H1 (cell line): Measurements from ENCODE around the gene AVP. TPM values are rescaled to one million over a fixed set of nuclear protein-coding genes. Genes with fewer than 3 reads are reported as not detected.

Experiments used
- CTCF ChIA-PET: fragments of 300-600 bp; sonication (Branson Sonifier 250); formaldehyde crosslinking; loops from one replicate; lab custom pipeline; 2021; ENCODE audit not compliant: partially characterized antibody; lab: Charles Lee
- POLR2A ChIA-PET: fragments of 300-600 bp; sonication (Branson Sonifier 250); formaldehyde crosslinking; loops from one replicate; lab custom pipeline; 2021; ENCODE audit warnings: inconsistent platforms; ENCODE audit not compliant: partially characterized antibody; lab: Charles Lee
- DNase-seq, 2 experiments: peaks; one replicate each; pipeline versions ENCODE4 v3.0.0 to v3.0.0-alpha.2; 2010 to 2022; ENCODE audit warnings: low spot score in 2 of 2, low read depth in 1 of 2, mixed read lengths in 1 of 2
- FAIRE-seq: peaks from 2 replicates; lab custom pipeline; 2011; peaks lifted over from hg19 to GRCh38; lab: Jason Lieb, UNC
- H2AFZ ChIP-seq: 2 replicates; pipeline ENCODE4 v1.8.1; 2012; ENCODE audit warnings: low read length, inconsistent platforms
- H2AK5ac ChIP-seq: 2 replicates; pipeline ENCODE4 v1.6.1; 2013; ENCODE audit warnings: low read depth, low read length
- H2BK120ac ChIP-seq: replicated peaks from 2 replicates; pipeline ENCODE3; 2013; ENCODE audit warnings: low read depth, low read length, inconsistent platforms
- H2BK12ac ChIP-seq: 2 replicates; pipeline ENCODE4 v1.6.1; 2013; ENCODE audit warnings: low read depth, low read length
- H2BK15ac ChIP-seq: 2 replicates; pipeline ENCODE4 v1.6.1; 2013; ENCODE audit warnings: low read length
- H2BK20ac ChIP-seq: 2 replicates; pipeline ENCODE4 v1.6.1; 2013; ENCODE audit warnings: low read length
- H2BK5ac ChIP-seq: 2 replicates; pipeline ENCODE4 v1.6.1; 2013; ENCODE audit warnings: low read depth, low read length
- H3K14ac ChIP-seq: 2 replicates; pipeline ENCODE4 v1.6.1; 2013; ENCODE audit warnings: inconsistent platforms; ENCODE audit not compliant: insufficient read length
- H3K18ac ChIP-seq: 2 replicates; pipeline ENCODE4 v1.6.1; 2013; ENCODE audit warnings: low read length; ENCODE audit errors: extremely low read depth
- H3K23ac ChIP-seq: 2 replicates; pipeline ENCODE4 v1.6.1; 2013; ENCODE audit warnings: inconsistent platforms; ENCODE audit not compliant: insufficient read length
- H3K23me2 ChIP-seq: 2 replicates; pipeline ENCODE4 v1.6.1; 2013; ENCODE audit warnings: low read depth, low read length
- H3K27ac ChIP-seq: 2 replicates; pipeline ENCODE4 v1.6.1; 2011; ENCODE audit warnings: low read depth, low read length, inconsistent platforms
- H3K27me3 ChIP-seq, 4 experiments: replicated peaks in 1 of 4; 1 replicate in 1 of 4; 2 replicates in 3 of 4; pipeline versions ENCODE4 v1.6.1 to v1.8.1; 2011 to 2013; ENCODE audit warnings: low read length in 3 of 4, mild to moderate bottlenecking in 3 of 4, inconsistent platforms in 2 of 4, mixed read lengths in 2 of 4, moderate library complexity in 1 of 4; ENCODE audit not compliant: control insufficient read depth in 3 of 4, insufficient read depth in 3 of 4; ENCODE audit errors: extremely low read depth in 1 of 4
- H3K36me3 ChIP-seq, 4 experiments: 2 replicates each; pipeline versions ENCODE4 v1.6.1 to v1.8.1; 2011 to 2013; ENCODE audit warnings: mild to moderate bottlenecking in 4 of 4, low read length in 3 of 4, moderate library complexity in 2 of 4, control low read depth in 1 of 4, inconsistent platforms in 1 of 4; ENCODE audit not compliant: insufficient read depth in 4 of 4, control insufficient read depth in 2 of 4
- H3K4ac ChIP-seq: replicated peaks from 2 replicates; pipeline ENCODE3; 2013; ENCODE audit warnings: low read length, low read depth, mixed read lengths, inconsistent platforms; ENCODE audit not compliant: insufficient read length
- H3K4me1 ChIP-seq, 4 experiments: replicated peaks in 1 of 4; 1 replicate in 1 of 4; 2 replicates in 3 of 4; pipeline versions ENCODE4 v1.6.1 to v1.8.1; 2011 to 2013; ENCODE audit warnings: low read length in 3 of 4, inconsistent platforms in 2 of 4, mixed read lengths in 1 of 4; ENCODE audit not compliant: insufficient read depth in 4 of 4, control insufficient read depth in 3 of 4
- H3K4me2 ChIP-seq, 2 experiments: 2 replicates each; pipeline versions ENCODE4 v1.6.1 to v1.8.1; 2011 to 2013; ENCODE audit warnings: low read depth in 2 of 2, low read length in 2 of 2, control low read depth in 1 of 2, inconsistent platforms in 1 of 2, mild to moderate bottlenecking in 1 of 2; ENCODE audit not compliant: insufficient read depth in 1 of 2
- H3K4me3 ChIP-seq, 4 experiments: fragments of 200-600, 300-600 bp in 1 of 4; sonication (generic), shearing (Covaris generic), sonication (Bioruptor Twin) in 1 of 4; 2 replicates each; pipeline versions ENCODE4 v1.5.1 to v1.8.1; 2011 to 2016; ENCODE audit warnings: low read length in 4 of 4, low read depth in 3 of 4, control low read depth in 2 of 4, inconsistent platforms in 2 of 4, mild to moderate bottlenecking in 2 of 4, mixed read lengths in 1 of 4, moderate library complexity in 1 of 4; ENCODE audit not compliant: insufficient read depth in 2 of 4; ENCODE audit errors: extremely low read depth in 1 of 4
- H3K56ac ChIP-seq: replicated peaks from 2 replicates; pipeline ENCODE3; 2013; ENCODE audit warnings: low read depth, mild to moderate bottlenecking, mixed read lengths, low read length, inconsistent platforms; ENCODE audit not compliant: insufficient read length
- H3K79me1 ChIP-seq: 2 replicates; pipeline ENCODE4 v1.6.1; 2013; ENCODE audit warnings: low read depth, low read length, control low read depth
- H3K79me2 ChIP-seq, 2 experiments: 2 replicates each; pipeline versions ENCODE4 v1.6.1 to v1.8.1; 2012 to 2013; ENCODE audit warnings: low read length in 2 of 2, mild to moderate bottlenecking in 2 of 2, inconsistent platforms in 1 of 2; ENCODE audit not compliant: insufficient read depth in 2 of 2, control insufficient read depth in 1 of 2
- H3K9ac ChIP-seq, 4 experiments: replicated peaks in 1 of 4; 1 replicate in 1 of 4; 2 replicates in 3 of 4; pipeline versions ENCODE4 v1.6.1 to v1.8.1; 2011 to 2013; ENCODE audit warnings: low read depth in 3 of 4, low read length in 3 of 4, control low read depth in 2 of 4, mild to moderate bottlenecking in 2 of 4, moderate library complexity in 2 of 4, inconsistent platforms in 1 of 4; ENCODE audit errors: extremely low read depth in 1 of 4
- H3K9me3 ChIP-seq, 2 experiments: 2 replicates each; pipeline versions ENCODE4 v1.6.1 to v1.8.1; 2012 to 2013; ENCODE audit warnings: mild to moderate bottlenecking in 2 of 2, moderate library complexity in 2 of 2, control low read depth in 1 of 2, inconsistent platforms in 1 of 2, low read depth in 1 of 2, low read length in 1 of 2, mixed read lengths in 1 of 2; ENCODE audit not compliant: insufficient read depth in 2 of 2
- H4K20me1 ChIP-seq, 2 experiments: replicated peaks in 1 of 2; 2 replicates each; pipeline versions ENCODE3 to v1.8.1; 2011 to 2013; ENCODE audit warnings: inconsistent platforms in 2 of 2, low read length in 2 of 2, mild to moderate bottlenecking in 1 of 2; ENCODE audit not compliant: insufficient read depth in 2 of 2, control insufficient read depth in 1 of 2
- H4K5ac ChIP-seq: 2 replicates; pipeline ENCODE4 v1.6.1; 2013; ENCODE audit warnings: low read length, low read depth, mixed read lengths, inconsistent platforms; ENCODE audit not compliant: insufficient read length
- H4K8ac ChIP-seq: 2 replicates; pipeline ENCODE4 v1.8.0; 2013; ENCODE audit warnings: mild to moderate bottlenecking, moderate library complexity, low read length, inconsistent platforms; ENCODE audit not compliant: insufficient read depth; ENCODE audit errors: extremely low read depth
- H4K91ac ChIP-seq: replicated peaks from 2 replicates; pipeline ENCODE3; 2013; ENCODE audit warnings: low read length, mixed read lengths, inconsistent platforms; ENCODE audit not compliant: insufficient read length
- ATF3 ChIP-seq: IDR thresholded peaks from 2 replicates; pipeline ENCODE4 v1.6.1; 2011; ENCODE audit warnings: low read depth, mild to moderate bottlenecking, low read length; ENCODE audit not compliant: insufficient read depth
- CBX5 ChIP-seq: fragments of 300-800, 300-1000 bp; sonication (generic); IDR thresholded peaks from 2 replicates; pipeline ENCODE4 v1.7.1; 2016; ENCODE audit warnings: antibody characterized with exemption, low read length, low read depth
- CBX8 ChIP-seq: fragments of 300-800, 300-1000 bp; sonication (generic); IDR thresholded peaks from 2 replicates; pipeline ENCODE4 v1.7.1; 2016; ENCODE audit warnings: low read depth, low read length, borderline replicate concordance
- GABPA ChIP-seq: IDR thresholded peaks from 2 replicates; pipeline ENCODE4 v1.6.1; 2011; ENCODE audit warnings: mild to moderate bottlenecking, low read length, moderate library complexity, borderline replicate concordance; ENCODE audit not compliant: insufficient read depth
- HDAC6 ChIP-seq: IDR thresholded peaks from one replicate; pipeline ENCODE4 v1.7.1; 2012; ENCODE audit warnings: low read depth, mild to moderate bottlenecking, inconsistent platforms, low read length, moderate library complexity
- JUND ChIP-seq: IDR thresholded peaks from 2 replicates; pipeline ENCODE4 v1.6.1; 2011; ENCODE audit warnings: mild to moderate bottlenecking, improper control_type of control experiment, low read length
- KDM4A ChIP-seq: IDR thresholded peaks from one replicate; pipeline ENCODE4 v1.7.1; 2012; ENCODE audit warnings: low read depth, mild to moderate bottlenecking, moderate library complexity, low read length, inconsistent platforms; ENCODE audit not compliant: severe bottlenecking
- NANOG ChIP-seq: IDR thresholded peaks from 2 replicates; pipeline ENCODE4 v1.6.1; 2011; ENCODE audit warnings: low read length, low read depth, mild to moderate bottlenecking, inconsistent platforms; ENCODE audit not compliant: insufficient read depth, poor library complexity, severe bottlenecking
- NRF1 ChIP-seq: IDR thresholded peaks from 2 replicates; pipeline ENCODE4 v1.6.1; 2011; ENCODE audit warnings: mild to moderate bottlenecking, low read depth, low read length, improper control_type of control experiment
- RBBP5 ChIP-seq: IDR thresholded peaks from 2 replicates; pipeline ENCODE4 v1.7.1; 2012; ENCODE audit warnings: low read depth, mild to moderate bottlenecking, inconsistent platforms, low read length, moderate library complexity, borderline replicate concordance
- SAP30 ChIP-seq: fragments of 300-600 bp; sonication (generic); IDR thresholded peaks from 2 replicates; pipeline ENCODE4 v1.7.1; 2012; ENCODE audit warnings: low read length, moderate library complexity, mild to moderate bottlenecking, inconsistent platforms; ENCODE audit not compliant: insufficient read depth, insufficient replicate concordance
- TAF1 ChIP-seq: IDR thresholded peaks from 2 replicates; pipeline ENCODE4 v1.6.1; 2011; ENCODE audit warnings: mild to moderate bottlenecking, low read depth, low read length
- ZNF274 ChIP-seq: IDR thresholded peaks from 2 replicates; pipeline ENCODE4 v1.7.0; 2012; ENCODE audit warnings: low read length, borderline replicate concordance; ENCODE audit errors: extremely low read depth
- WGBS, 2 experiments: shearing (Covaris generic) in 1 of 2; methylation state at CpG; one replicate each; pipeline versions ENCODE4 v1.1.6 to v1.1.7; 2013 to 2015; ENCODE audit warnings: low lambda C conversion rate in 2 of 2, mixed read lengths in 2 of 2, inconsistent platforms in 1 of 2, low coverage in 1 of 2, missing lambda C conversion rate in 1 of 2; ENCODE audit not compliant: insufficient replicate concordance in 2 of 2, insufficient coverage in 1 of 2, insufficient read length in 1 of 2; ENCODE audit errors: extremely low coverage in 1 of 2, missing lambda C conversion rate in 1 of 2; 5-methylcytosine and 5-hydroxymethylcytosine counted together
- polyA plus RNA-seq, 7 experiments: library from polyadenylated mRNA; depleted of rRNA in 3 of 7; stranded (reverse) in 5 of 7; unstranded in 2 of 7; fragments of >200 nt in 5 of 7; fragments of 200-250 nt in 2 of 7; gene quantifications; 1 replicate in 5 of 7; 2 replicates in 1 of 7; 4 replicates in 1 of 7; pipeline versions ENCODE4 v1.2.1 to v1.2.3, GENCODE V29; 2011 to 2013; ENCODE audit warnings: missing spikeins in 2 of 7, mixed read lengths in 2 of 7
- total RNA-seq: library from RNA; stranded (reverse); fragmentation: NEBNext Ultra II Directional; extraction: Animal tissue kit (Norgen Biotek cat#: 25700); gene quantifications from 2 replicates; pipeline ENCODE4 v1.2.1, GENCODE V29; 2021

AVP gene
- total and polyA plus RNA-seq, 2 of the 8 experiments (the other 6 are each of a cell fraction or from before 2014, with no cell fraction given), result 0.18 TPM; not detected in 1

- 96% methylated on average over 3 of the region's 3 CpGs; no CpG with 5 or more reads in 1 of the 2 experiments for WGBS, 2 experiments
- H2BK12ac ChIP-seq, result no peak overlapping the region
- no peak overlapping the region; a peak in 1 of 8 replicates for H3K4me3 ChIP-seq
- H2BK120ac ChIP-seq, result no peak overlapping the region
- no peaks in the 10 kb centered on the region for H3K23me2 ChIP-seq
- no peaks in the 10 kb centered on the region for H4K20me1 ChIP-seq
- CTCF ChIA-PET, result interaction anchor here (1.4 to 5.0 kb wide), 5 partner anchors 9 to 240 kb away, joined by 4 to 60 read pairs (median 13); no protein-coding TSS in a partner anchor
- H3K56ac ChIP-seq, result no peak overlapping the region
- POLR2A ChIA-PET, result interaction anchor here (1.2 to 1.5 kb wide), 2 partner anchors 13 to 34 kb away, joined by 3 to 5 read pairs; no protein-coding TSS in a partner anchor
- no peaks in the 10 kb centered on the region for H3K79me2 ChIP-seq
- H2BK15ac ChIP-seq, result no peak overlapping the region
- H3K27me3 ChIP-seq, result no peaks in the 10 kb centered on the region
- no peak overlapping the region for H3K23ac ChIP-seq
- no peak overlapping the region for H2BK20ac ChIP-seq
- H4K91ac ChIP-seq, result no peak overlapping the region
- no peak overlapping the region for H4K5ac ChIP-seq
- H3K14ac ChIP-seq, result no peak overlapping the region
- no peak overlapping the region for H4K8ac ChIP-seq
- H3K79me1 ChIP-seq, result no peaks in the 10 kb centered on the region
- FAIRE-seq, result no peak
- H3K4ac ChIP-seq, result no peak overlapping the region
- no peaks in the 10 kb centered on the region for H3K9me3 ChIP-seq
- H3K4me2 ChIP-seq, result no peak overlapping the region
- TF ChIP-seq NRF1, result no peak
- no peak for TF ChIP-seq RBBP5
- no peak for TF ChIP-seq ZNF274
- no peak for TF ChIP-seq NANOG
- no peak for TF ChIP-seq TAF1
- TF ChIP-seq KDM4A, result no peak
- no peak for TF ChIP-seq GABPA
- TF ChIP-seq SAP30, result no peak
- no peak for TF ChIP-seq JUND
- no peak for TF ChIP-seq ATF3
- TF ChIP-seq CBX8, result no peak
- TF ChIP-seq CBX5, result no peak
- TF ChIP-seq HDAC6, result no peak
- no peak overlapping the region for H2AK5ac ChIP-seq
- H2BK5ac ChIP-seq, result no peak overlapping the region
- H3K18ac ChIP-seq, result no peak overlapping the region
- no peak overlapping the region for H3K9ac ChIP-seq
- no peak overlapping the region for H2AFZ ChIP-seq
- no peaks in the 10 kb centered on the region for H3K36me3 ChIP-seq
- DNase-seq, result no peak
- peaks cover 0 to 9% (median under 1%) of the 10 kb centered on the region in 4 experiments; a peak in 3 of 7 replicates for H3K4me1 ChIP-seq
- H3K27ac ChIP-seq, result no peak overlapping the region
Measured at GRCh38 chr20:3106185-3106584, 21.7 kb upstream of the AVP start.
